A549 (cell line): ENCODE measurements around the gene RCAN3. TPM values are rescaled to one million over a fixed set of nuclear protein-coding genes. Genes with fewer than 3 reads are reported as not detected.

Experiments used
- ATAC-seq, 2 experiments: fragments of 200-7000 bp in 1 of 2; fragments of >200 bp in 1 of 2; cut with Nextera tagmentation in 1 of 2; cut with Tn5 transposase in 1 of 2; 3 replicates each; pipeline versions ENCODE4 v1.8.0 to v1.9.1; 2018 to 2020; ENCODE audit warnings: mild to moderate bottlenecking in 1 of 2, moderate library complexity in 1 of 2
- CTCF ChIA-PET: fragments of 300-600 bp; sonication (Branson Sonifier 250); formaldehyde crosslinking; extraction: SDS; loops from one replicate; lab custom pipeline; 2021; ENCODE audit warnings: antibody characterized with exemption, inconsistent platforms; lab: Yijun Ruan, JAX
- POLR2A ChIA-PET: fragments of 350-600 bp; formaldehyde crosslinking; extraction: SDS; loops from one replicate; lab custom pipeline; 2021; ENCODE audit warnings: antibody characterized with exemption, inconsistent platforms; lab: Yijun Ruan, JAX
- DNase-seq, 2 experiments: peaks; one replicate each; pipeline versions ENCODE4 v3.0.0 to v3.0.0-alpha.2; 2011 to 2016; ENCODE audit warnings: low read depth in 1 of 2, low spot score in 1 of 2
- FAIRE-seq: peaks from 2 replicates; lab custom pipeline; 2011; peaks lifted over from hg19 to GRCh38; lab: Jason Lieb, UNC
- H3K27ac ChIP-seq, 2 experiments: fragments of >200 bp; sonication (Bioruptor Twin); formaldehyde crosslinking; 3 replicates each; pipeline ENCODE4 v1.5.1; 2016 to 2017
- H3K4me1 ChIP-seq: fragments of >200 bp; sonication (Bioruptor Twin); formaldehyde crosslinking; 3 replicates; pipeline ENCODE4 v1.6.1; 2016
- H3K4me2 ChIP-seq: fragments of >200 bp; sonication (Bioruptor Twin); formaldehyde crosslinking; 3 replicates; pipeline ENCODE4 v1.6.1; 2016
- H3K4me3 ChIP-seq: fragments of >200 bp; sonication (Bioruptor Twin); formaldehyde crosslinking; 3 replicates; pipeline ENCODE4 v1.5.1; 2016
- H3K9me3 ChIP-seq: fragments of >200 bp; sonication (Bioruptor Twin); formaldehyde crosslinking; 3 replicates; pipeline ENCODE4 v1.6.1; 2016
- BHLHE40 ChIP-seq: IDR thresholded peaks from 2 replicates; pipeline ENCODE4 v1.6.1; 2012; ENCODE audit warnings: low read depth, low read length, inconsistent platforms
- CBX2 ChIP-seq: fragments of 200-600 bp; sonication (generic); IDR thresholded peaks from 2 replicates; pipeline ENCODE4 v1.6.1; 2016; ENCODE audit warnings: low read depth, mild to moderate bottlenecking, borderline replicate concordance
- EHF ChIP-seq: fragments of 250-450 bp; sonication (Bioruptor Pico); IDR thresholded peaks from 2 replicates; pipeline ENCODE4 v1.5.0; 2020; ENCODE audit warnings: mild to moderate bottlenecking
- EP300 ChIP-seq, 2 experiments: fragments of >200 bp; sonication (Bioruptor Twin); formaldehyde crosslinking; IDR thresholded peaks; 2 replicates in 1 of 2; 3 replicates in 1 of 2; pipeline ENCODE4 v1.6.1; 2016 to 2017
- ESRRA ChIP-seq: fragments of 150-350 bp; IDR thresholded peaks from 2 replicates; pipeline ENCODE4 v1.6.1; 2014; ENCODE audit warnings: mild to moderate bottlenecking, low read length, borderline replicate concordance
- FOSL2 ChIP-seq, 2 experiments: fragments of 450-650 bp in 1 of 2; fragments of >200 bp in 1 of 2; sonication (Bioruptor Twin) in 1 of 2; formaldehyde crosslinking; IDR thresholded peaks; 2 replicates each; pipeline versions ENCODE4 v1.5.0 to v1.6.1; 2016 to 2020; ENCODE audit warnings: mild to moderate bottlenecking in 1 of 2, moderate library complexity in 1 of 2
- HDAC2 ChIP-seq: fragments of 200-600 bp; sonication (generic); IDR thresholded peaks from 2 replicates; pipeline ENCODE4 v1.6.1; 2016
- HEYL ChIP-seq: fragments of 250-450 bp; sonication (Bioruptor Pico); IDR thresholded peaks from 2 replicates; pipeline ENCODE4 v1.8.0; 2021; ENCODE audit warnings: mild to moderate bottlenecking, moderate library complexity
- JUNB ChIP-seq: fragments of >200 bp; sonication (Bioruptor Twin); formaldehyde crosslinking; IDR thresholded peaks from 2 replicates; pipeline ENCODE4 v1.6.1; 2016
- KDM5A ChIP-seq: fragments of 200-600 bp; sonication (generic); IDR thresholded peaks from 2 replicates; pipeline ENCODE4 v1.6.1; 2016; ENCODE audit warnings: antibody characterized with exemption, mild to moderate bottlenecking
- MAFK ChIP-seq: fragments of 450-650 bp; IDR thresholded peaks from 2 replicates; pipeline ENCODE4 v1.6.1; 2014; ENCODE audit not compliant: partially characterized antibody
- NFE2L2 ChIP-seq: fragments of 150-350 bp; conservative IDR thresholded peaks from 2 replicates; pipeline ENCODE4 v1.6.1; 2014; ENCODE audit warnings: low read length
- POLR2A ChIP-seq: IDR thresholded peaks from 2 replicates; pipeline ENCODE4 v1.6.1; 2012; ENCODE audit warnings: mild to moderate bottlenecking, low read length
- POLR2AphosphoS2 ChIP-seq: conservative IDR thresholded peaks from 2 replicates; pipeline ENCODE4 v1.6.1; 2012; ENCODE audit warnings: low read length, improper control_type of control experiment, inconsistent platforms
- RFX5 ChIP-seq: fragments of 450-650 bp; IDR thresholded peaks from 2 replicates; pipeline ENCODE4 v1.7.1; 2014; ENCODE audit warnings: antibody characterized with exemption, mild to moderate bottlenecking, moderate library complexity
- RNF2 ChIP-seq: fragments of 200-600 bp; sonication (generic); IDR thresholded peaks from 2 replicates; pipeline ENCODE4 v1.6.1; 2016; ENCODE audit warnings: low read depth, mild to moderate bottlenecking, antibody characterized with exemption, moderate library complexity, borderline replicate concordance
- SREBF2 ChIP-seq: fragments of 450-650 bp; IDR thresholded peaks from 2 replicates; pipeline ENCODE4 v1.6.1; 2014; ENCODE audit warnings: mild to moderate bottlenecking, moderate library complexity
- TP53 ChIP-seq: fragments of 250-450 bp; sonication (Bioruptor Pico); IDR thresholded peaks from 2 replicates; pipeline ENCODE4 v1.5.0; 2021; ENCODE audit warnings: mild to moderate bottlenecking, moderate library complexity
- WGBS: methylation state at CpG from one replicate; pipeline ENCODE4 v1.1.6; 2017; ENCODE audit errors: missing lambda C conversion rate; 5-methylcytosine and 5-hydroxymethylcytosine counted together
- polyA plus RNA-seq, 4 experiments: library from polyadenylated mRNA; depleted of rRNA in 3 of 4; stranded (reverse); fragments of >200 nt; fragmentation: RNase III in 1 of 4; extraction: RNeasy Plus Mini Kit Qiagen cat#74134 plus additional on column Dnase treatment in 1 of 4; gene quantifications; 2 replicates in 3 of 4; 3 replicates in 1 of 4; pipeline ENCODE4 v1.2.3, GENCODE V29; 2011 to 2017
- TF ChIP-seq, protein P1 (sequence below): fragments of 250-450 bp; sonication (Bioruptor Pico); IDR thresholded peaks from 2 replicates; pipeline ENCODE4 v1.5.0; 2021; ENCODE audit warnings: mild to moderate bottlenecking, moderate library complexity, borderline replicate concordance
- TF ChIP-seq, protein P2 (sequence below): fragments of >200 bp; sonication (Bioruptor Twin); formaldehyde crosslinking; IDR thresholded peaks from 3 replicates; pipeline ENCODE4 v1.6.1; 2016
- TF ChIP-seq, protein P3 (sequence below): fragments of 250-450 bp; sonication (Bioruptor Pico); IDR thresholded peaks from 2 replicates; pipeline ENCODE4 v1.5.0; 2020; ENCODE audit warnings: low read depth, mild to moderate bottlenecking, moderate library complexity

Gene RCAN3
- polyA plus RNA-seq, 2 of the 4 experiments (the other 2 are of a cell fraction): 7.4 to 14.6 TPM

DNA sequence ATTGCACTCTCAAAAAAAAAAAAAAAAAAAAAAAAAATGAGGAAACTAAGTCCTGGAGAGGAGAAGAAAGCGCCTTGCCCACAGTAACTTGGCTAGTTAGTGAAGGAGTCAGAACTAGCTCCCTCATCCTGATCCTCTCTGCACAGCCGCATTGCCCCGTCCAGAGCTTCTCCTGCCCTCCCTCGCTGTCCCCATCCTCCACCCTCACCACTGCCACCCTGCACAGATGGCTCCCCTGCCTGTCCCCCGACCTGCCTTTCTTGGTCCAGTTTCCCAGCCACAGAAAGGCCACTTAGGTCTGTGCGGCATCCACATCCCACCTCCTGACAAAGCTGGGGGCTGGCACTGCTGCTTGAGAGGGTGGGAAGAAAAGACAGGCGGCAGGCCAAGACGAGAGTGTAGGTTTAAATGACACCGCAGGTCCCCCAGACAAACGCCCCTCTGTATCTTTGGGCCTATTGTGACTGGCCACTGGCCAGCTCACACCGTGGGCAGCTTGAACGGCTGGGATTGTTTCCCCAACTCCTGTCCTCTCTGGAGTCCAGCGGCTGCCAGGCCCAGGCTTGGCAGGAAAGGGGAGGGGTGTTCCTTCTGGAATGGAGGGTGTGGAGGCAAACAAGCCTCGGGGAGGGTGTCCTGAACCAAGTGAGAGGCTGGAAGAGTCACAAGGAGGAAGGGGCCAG is 73.4 kb downstream of the RCAN3 start:
- H3K27ac ChIP-seq: peak overlapping the region in 1 of 2 experiments; percentile 56; a peak in 2 of 6 replicates
- H3K4me2 ChIP-seq: no peak overlapping the region
- ATAC-seq (no peak), DNase-seq (no peak)
- ChIA-PET POLR2A (no interaction called here), CTCF (interaction anchor here (0.7 kb wide), 1 partner anchor 185 kb away, joined by 3 read pairs; no protein-coding TSS in a partner anchor)
- H3K4me1 ChIP-seq: no peaks in the 10 kb centered on the region
- H3K9me3 ChIP-seq: no peaks in the 10 kb centered on the region
- TF ChIP-seq JUNB (no peak), HDAC2 (no peak), MAFK (no peak)
- TF ChIP-seq, all 56 proteins: peak for 0
- 77% methylated on average over 10 of the region's 14 CpGs for WGBS
- H3K4me3 ChIP-seq: no peak overlapping the region
- FAIRE-seq: no peak

DNA sequence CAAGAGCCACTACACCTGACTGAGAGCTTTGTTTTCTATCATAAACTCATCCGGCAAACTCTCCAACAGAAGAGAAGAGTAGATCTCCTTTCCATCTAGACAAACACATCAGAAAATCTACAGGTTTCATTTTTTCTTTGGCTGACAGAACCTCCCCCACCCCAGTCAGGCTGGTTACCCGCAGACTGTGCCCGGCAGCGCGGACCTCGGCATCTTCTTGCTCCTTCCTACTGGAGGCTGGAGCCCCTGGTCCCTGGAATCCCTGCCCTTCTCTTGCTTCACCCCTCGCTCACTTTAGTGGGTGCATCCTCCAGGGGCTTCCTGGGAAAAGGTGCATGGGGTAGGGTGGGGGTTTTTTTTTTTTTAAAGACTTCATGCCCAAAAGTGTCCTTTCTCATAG is 76.2 kb downstream of the RCAN3 start:
- ATAC-seq (no peak), FAIRE-seq (no peak), DNase-seq (no peak)
- H3K4me2 ChIP-seq: no peak overlapping the region
- H3K4me3 ChIP-seq: no peak overlapping the region
- H3K27ac ChIP-seq: no peak overlapping the region
- TF ChIP-seq EHF (CRISPR knock-in tag) (no peak), CBX2 (no peak), RFX5 (no peak), ESRRA (no peak), EP300 (IDR thresholded peaks at IDR 0.05) (no peak), KDM5A (no peak), HEYL (CRISPR knock-in tag) (no peak), BHLHE40 (no peak)
- TF ChIP-seq, protein P1, sequence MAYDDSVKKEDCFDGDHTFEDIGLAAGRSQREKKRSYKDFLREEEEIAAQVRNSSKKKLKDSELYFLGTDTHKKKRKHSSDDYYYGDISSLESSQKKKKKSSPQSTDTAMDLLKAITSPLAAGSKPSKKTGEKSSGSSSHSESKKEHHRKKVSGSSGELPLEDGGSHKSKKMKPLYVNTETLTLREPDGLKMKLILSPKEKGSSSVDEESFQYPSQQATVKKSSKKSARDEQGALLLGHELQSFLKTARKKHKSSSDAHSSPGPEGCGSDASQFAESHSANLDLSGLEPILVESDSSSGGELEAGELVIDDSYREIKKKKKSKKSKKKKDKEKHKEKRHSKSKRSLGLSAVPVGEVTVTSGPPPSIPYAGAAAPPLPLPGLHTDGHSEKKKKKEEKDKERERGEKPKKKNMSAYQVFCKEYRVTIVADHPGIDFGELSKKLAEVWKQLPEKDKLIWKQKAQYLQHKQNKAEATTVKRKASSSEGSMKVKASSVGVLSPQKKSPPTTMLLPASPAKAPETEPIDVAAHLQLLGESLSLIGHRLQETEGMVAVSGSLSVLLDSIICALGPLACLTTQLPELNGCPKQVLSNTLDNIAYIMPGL (CRISPR knock-in tag): no peak
- ChIA-PET POLR2A (no interaction called here), CTCF (interaction anchor here (0.7 to 2.4 kb wide), 4 partner anchors 8 to 377 kb away, joined by 3 to 9 read pairs (median 4); no protein-coding TSS in a partner anchor)
- WGBS: 93% methylated on average over 7 of the region's 7 CpGs
- H3K4me1 ChIP-seq: no peaks in the 10 kb centered on the region
- H3K9me3 ChIP-seq: no peaks in the 10 kb centered on the region

DNA sequence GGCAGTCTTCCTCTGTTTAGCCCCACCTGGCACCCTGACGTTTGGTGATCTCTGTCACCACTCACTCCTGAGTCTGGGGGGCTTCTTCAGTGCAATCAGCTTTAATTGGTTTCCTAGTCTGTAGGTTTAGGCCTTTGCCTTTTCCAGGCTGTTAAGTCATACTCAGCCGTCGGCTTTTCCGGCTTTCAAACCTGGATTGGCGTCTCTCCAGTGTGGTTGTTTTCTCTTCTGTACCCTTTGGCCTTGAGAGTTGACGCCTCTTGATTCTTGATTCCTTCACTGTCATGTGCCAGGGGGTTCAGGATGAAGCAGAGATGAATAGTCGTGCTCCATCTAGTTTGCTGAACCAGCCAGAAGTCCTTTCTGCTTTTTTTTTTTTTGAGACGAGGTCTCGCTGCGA is 78.1 kb downstream of the RCAN3 start:
- no peak for DNase-seq
- no peak for FAIRE-seq
- Histone ChIP-seq H3K9me3 (no peaks in the 10 kb centered on the region), H3K4me3 (no peak overlapping the region), H3K4me1 (no peaks in the 10 kb centered on the region), H3K27ac (no peak overlapping the region), H3K4me2 (no peak overlapping the region)
- CTCF ChIA-PET: interaction anchor here (0.6 to 2.4 kb wide), 2 partner anchors 12 to 101 kb away, joined by 3 to 9 read pairs; no protein-coding TSS in a partner anchor
- POLR2A ChIA-PET: no interaction called here
- 69% methylated on average over 10 of the region's 10 CpGs for WGBS
- TF ChIP-seq FOSL2 (IDR thresholded peaks at IDR 0.05) (no peak), FOSL2 (CRISPR knock-in tag; IDR thresholded peaks at IDR 0.05) (no peak), SREBF2 (no peak), POLR2A (no peak), TP53 (no peak), NFE2L2 (no peak), CBX2 (no peak), RNF2 (no peak), POLR2AphosphoS2 (no peak)
- TF ChIP-seq, protein P2, sequence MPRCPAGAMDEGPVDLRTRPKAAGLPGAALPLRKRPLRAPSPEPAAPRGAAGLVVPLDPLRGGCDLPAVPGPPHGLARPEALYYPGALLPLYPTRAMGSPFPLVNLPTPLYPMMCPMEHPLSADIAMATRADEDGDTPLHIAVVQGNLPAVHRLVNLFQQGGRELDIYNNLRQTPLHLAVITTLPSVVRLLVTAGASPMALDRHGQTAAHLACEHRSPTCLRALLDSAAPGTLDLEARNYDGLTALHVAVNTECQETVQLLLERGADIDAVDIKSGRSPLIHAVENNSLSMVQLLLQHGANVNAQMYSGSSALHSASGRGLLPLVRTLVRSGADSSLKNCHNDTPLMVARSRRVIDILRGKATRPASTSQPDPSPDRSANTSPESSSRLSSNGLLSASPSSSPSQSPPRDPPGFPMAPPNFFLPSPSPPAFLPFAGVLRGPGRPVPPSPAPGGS: no peak
- TF ChIP-seq, protein P3, sequence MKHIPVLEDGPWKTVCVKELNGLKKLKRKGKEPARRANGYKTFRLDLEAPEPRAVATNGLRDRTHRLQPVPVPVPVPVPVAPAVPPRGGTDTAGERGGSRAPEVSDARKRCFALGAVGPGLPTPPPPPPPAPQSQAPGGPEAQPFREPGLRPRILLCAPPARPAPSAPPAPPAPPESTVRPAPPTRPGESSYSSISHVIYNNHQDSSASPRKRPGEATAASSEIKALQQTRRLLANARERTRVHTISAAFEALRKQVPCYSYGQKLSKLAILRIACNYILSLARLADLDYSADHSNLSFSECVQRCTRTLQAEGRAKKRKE (CRISPR knock-in tag): no peak
- no peak for ATAC-seq
